A549 (cell line): ENCODE results near the gene CYP2U1.

Source experiments
- CTCF ChIP-seq: fragments of >200 bp; sonication (Bioruptor Twin); formaldehyde crosslinking; IDR thresholded peaks from 3 replicates; pipeline ENCODE4 v1.5.1; 2016
- MAZ ChIP-seq: fragments of 150-350 bp; IDR thresholded peaks from 2 replicates; pipeline ENCODE4 v1.6.1; 2014; ENCODE audit warnings: antibody characterized with exemption, low read depth, low read length, borderline replicate concordance
- POLR2A ChIP-seq: IDR thresholded peaks from 2 replicates; pipeline ENCODE4 v1.6.1; 2012; ENCODE audit warnings: mild to moderate bottlenecking, low read length

DNA sequence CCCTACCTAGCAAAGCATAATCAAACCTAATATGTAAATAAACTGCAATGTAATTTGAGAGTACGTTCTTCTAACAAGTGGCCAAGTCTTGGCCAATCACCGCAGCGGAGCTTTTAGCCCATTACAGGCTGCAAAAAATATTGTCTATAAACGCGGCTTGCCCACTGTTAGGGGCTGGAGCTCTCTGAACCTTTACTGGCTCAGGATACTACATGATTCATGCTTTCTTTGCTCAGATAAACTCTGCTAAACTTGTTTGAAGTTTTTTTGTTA, 57.4 kb downstream of the CYP2U1 start:
- TF ChIP-seq POLR2A, result no peak
- no peak for TF ChIP-seq CTCF
- TF ChIP-seq MAZ, result no peak
